DND-41 (cell line): ENCODE data around the gene DCTPP1.

Experiments used
- EZH2 ChIP-seq: IDR thresholded peaks from 3 replicates; pipeline ENCODE4 v1.6.1; 2012; ENCODE audit warnings: borderline replicate concordance, low read depth, mild to moderate bottlenecking, moderate library complexity, low read length, inconsistent platforms; ENCODE audit not compliant: severe bottlenecking
- TF ChIP-seq, protein P1 (sequence below): IDR thresholded peaks from 2 replicates; pipeline ENCODE4 v1.5.1; 2012; ENCODE audit warnings: borderline replicate concordance, low read length, moderate library complexity, mild to moderate bottlenecking; ENCODE audit not compliant: poor library complexity, severe bottlenecking; ENCODE audit errors: extremely low read depth

DNA sequence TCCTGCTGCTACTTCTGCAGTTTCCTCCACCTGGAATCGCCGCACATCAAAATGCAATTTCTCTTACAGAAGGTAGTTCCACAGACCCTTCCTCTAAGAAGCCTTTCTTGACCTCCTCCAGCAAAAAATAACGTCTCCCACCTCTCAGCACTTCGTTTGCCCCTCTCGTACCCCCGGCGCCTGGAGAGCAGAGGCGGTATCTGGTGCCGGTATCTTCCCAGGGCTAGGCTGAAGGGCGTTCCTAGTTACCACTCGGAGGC, 482 bp downstream of the DCTPP1 start:
- TF ChIP-seq, protein P1, sequence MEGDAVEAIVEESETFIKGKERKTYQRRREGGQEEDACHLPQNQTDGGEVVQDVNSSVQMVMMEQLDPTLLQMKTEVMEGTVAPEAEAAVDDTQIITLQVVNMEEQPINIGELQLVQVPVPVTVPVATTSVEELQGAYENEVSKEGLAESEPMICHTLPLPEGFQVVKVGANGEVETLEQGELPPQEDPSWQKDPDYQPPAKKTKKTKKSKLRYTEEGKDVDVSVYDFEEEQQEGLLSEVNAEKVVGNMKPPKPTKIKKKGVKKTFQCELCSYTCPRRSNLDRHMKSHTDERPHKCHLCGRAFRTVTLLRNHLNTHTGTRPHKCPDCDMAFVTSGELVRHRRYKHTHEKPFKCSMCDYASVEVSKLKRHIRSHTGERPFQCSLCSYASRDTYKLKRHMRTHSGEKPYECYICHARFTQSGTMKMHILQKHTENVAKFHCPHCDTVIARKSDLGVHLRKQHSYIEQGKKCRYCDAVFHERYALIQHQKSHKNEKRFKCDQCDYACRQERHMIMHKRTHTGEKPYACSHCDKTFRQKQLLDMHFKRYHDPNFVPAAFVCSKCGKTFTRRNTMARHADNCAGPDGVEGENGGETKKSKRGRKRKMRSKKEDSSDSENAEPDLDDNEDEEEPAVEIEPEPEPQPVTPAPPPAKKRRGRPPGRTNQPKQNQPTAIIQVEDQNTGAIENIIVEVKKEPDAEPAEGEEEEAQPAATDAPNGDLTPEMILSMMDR, result no peak
- TF ChIP-seq EZH2, result no peak
